HEK293 (cell line): ENCODE results near the gene EEFSEC.

Source experiments
- CTCF ChIA-PET: fragments of 350-600 bp; formaldehyde crosslinking; extraction: SDS; loops from one replicate; lab custom pipeline; 2021; ENCODE audit warnings: antibody characterized with exemption; lab: Yijun Ruan, JAX
- POLR2A ChIA-PET: fragments of 300-600 bp; formaldehyde crosslinking; extraction: SDS; loops from one replicate; lab custom pipeline; 2020; ENCODE audit warnings: antibody characterized with exemption, inconsistent platforms; lab: Yijun Ruan, JAX
- H3K27ac ChIP-seq: fragments of 200-500 bp; sonication (Bioruptor generic); 2 replicates; pipeline ENCODE4 v1.5.1; 2014; ENCODE audit warnings: low read depth, low read length, control low read depth, inconsistent platforms; ENCODE audit errors: extremely low read depth
- H3K36me3 ChIP-seq, 2 experiments: fragments of 200-500 bp in 1 of 2; sonication (Bioruptor generic) in 1 of 2; 1 replicate in 1 of 2; 2 replicates in 1 of 2; pipeline ENCODE4 v1.5.1; 2014 to 2017; ENCODE audit warnings: inconsistent platforms in 2 of 2, low read length in 2 of 2; ENCODE audit not compliant: control insufficient read depth in 2 of 2, insufficient read depth in 1 of 2
- H3K4me1 ChIP-seq: fragments of 200-500 bp; sonication (Bioruptor generic); 2 replicates; pipeline ENCODE4 v1.5.1; 2014; ENCODE audit warnings: mild to moderate bottlenecking, low read length, inconsistent platforms; ENCODE audit not compliant: control insufficient read depth, insufficient read depth
- H3K4me3 ChIP-seq: 2 replicates; pipeline ENCODE4 v1.5.1; 2011; ENCODE audit warnings: low read depth, mild to moderate bottlenecking, control low read depth, low read length, moderate library complexity
- H3K9me3 ChIP-seq: fragments of 200-500 bp; sonication (Bioruptor generic); 2 replicates; pipeline ENCODE4 v1.5.1; 2014; ENCODE audit warnings: low read depth, low read length, inconsistent platforms; ENCODE audit not compliant: control insufficient read depth, insufficient read depth
- HOXC10 ChIP-seq: sonication (generic); formaldehyde crosslinking; IDR thresholded peaks from 2 replicates; pipeline ENCODE4 v1.8.1; 2023; ENCODE audit warnings: mild to moderate bottlenecking, missing genetic modification reagents
- REPIN1 ChIP-seq: fragments of 450-650 bp; formaldehyde crosslinking; IDR thresholded peaks from 2 replicates; pipeline ENCODE4 v1.5.1; 2017; ENCODE audit warnings: missing biosample characterization, missing genetic modification characterization, low read depth
- SALL2 ChIP-seq: fragments of 450-650 bp; formaldehyde crosslinking; IDR thresholded peaks from 2 replicates; pipeline ENCODE4 v1.5.0; 2017; ENCODE audit warnings: missing biosample characterization, mild to moderate bottlenecking, missing genetic modification characterization, borderline replicate concordance
- SP2 ChIP-seq: fragments of 450-650 bp; formaldehyde crosslinking; IDR thresholded peaks from 2 replicates; pipeline ENCODE4 v1.5.1; 2016; ENCODE audit warnings: missing biosample characterization, missing genetic modification characterization
- TRIM28 ChIP-seq: IDR thresholded peaks from 2 replicates; pipeline ENCODE4 v1.6.1; 2011; ENCODE audit warnings: low read length, control low read depth, borderline replicate concordance
- YY2 ChIP-seq: fragments of 450-650 bp; formaldehyde crosslinking; IDR thresholded peaks from 2 replicates; pipeline ENCODE4 v1.5.1; 2016; ENCODE audit warnings: missing biosample characterization, missing genetic modification characterization
- ZBTB11 ChIP-seq: fragments of 450-650 bp; formaldehyde crosslinking; conservative IDR thresholded peaks from 2 replicates; pipeline ENCODE4 v1.5.1; 2016; ENCODE audit warnings: low read depth, missing biosample characterization, missing genetic modification characterization
- ZBTB20 ChIP-seq: fragments of 450-650 bp; formaldehyde crosslinking; IDR thresholded peaks from 2 replicates; pipeline ENCODE4 v1.5.1; 2016; ENCODE audit warnings: missing biosample characterization, missing genetic modification characterization
- ZFP41 ChIP-seq: fragments of 450-650 bp; formaldehyde crosslinking; IDR thresholded peaks from 2 replicates; pipeline ENCODE4 v1.5.1; 2016; ENCODE audit warnings: missing biosample characterization, missing genetic modification characterization, borderline replicate concordance
- ZNF148 ChIP-seq: fragments of 450-650 bp; formaldehyde crosslinking; IDR thresholded peaks from 2 replicates; pipeline ENCODE4 v1.5.0; 2017; ENCODE audit warnings: missing biosample characterization, missing genetic modification characterization, borderline replicate concordance
- ZNF280D ChIP-seq: fragments of 450-650 bp; formaldehyde crosslinking; IDR thresholded peaks from 2 replicates; pipeline ENCODE4 v1.5.1; 2016; ENCODE audit warnings: missing biosample characterization, missing genetic modification characterization
- ZNF560 ChIP-seq: fragments of 450-650 bp; formaldehyde crosslinking; IDR thresholded peaks from 2 replicates; pipeline ENCODE4 v1.5.1; 2017; ENCODE audit warnings: missing biosample characterization, missing genetic modification characterization, borderline replicate concordance
- ZNF561 ChIP-seq: fragments of 450-650 bp; IDR thresholded peaks from 2 replicates; pipeline ENCODE4 v1.5.1; 2018; ENCODE audit warnings: missing biosample characterization, missing genetic modification characterization, borderline replicate concordance
- ZNF621 ChIP-seq: fragments of 450-650 bp; formaldehyde crosslinking; IDR thresholded peaks from 2 replicates; pipeline ENCODE4 v1.5.1; 2017; ENCODE audit warnings: missing biosample characterization, missing genetic modification characterization
- ZNF645 ChIP-seq: fragments of 450-650 bp; formaldehyde crosslinking; IDR thresholded peaks from 2 replicates; pipeline ENCODE4; 2016; ENCODE audit warnings: missing biosample characterization, missing genetic modification characterization
- ZNF654 ChIP-seq: fragments of 450-650 bp; formaldehyde crosslinking; IDR thresholded peaks from 2 replicates; pipeline ENCODE4 v1.5.1; 2016; ENCODE audit warnings: low read depth, missing biosample characterization, missing genetic modification characterization
- ZNF707 ChIP-seq: fragments of 450-650 bp; formaldehyde crosslinking; IDR thresholded peaks from 2 replicates; pipeline ENCODE4 v1.5.1; 2016; ENCODE audit warnings: missing biosample characterization, missing genetic modification characterization
- ZNF791 ChIP-seq: fragments of 450-650 bp; formaldehyde crosslinking; IDR thresholded peaks from 2 replicates; pipeline ENCODE4 v1.5.1; 2016; ENCODE audit warnings: missing biosample characterization, missing genetic modification characterization

Gene EEFSEC

GRCh38 chr3:128199110-128199509 lies 45.8 kb downstream of the EEFSEC start:
- Histone ChIP-seq H3K4me1 (no peaks in the 10 kb centered on the region), H3K36me3 (no peaks in the 10 kb centered on the region)
- CTCF ChIA-PET = interaction anchor here (0.7 kb wide), 1 partner anchor 16 kb away, joined by 3 read pairs; no protein-coding TSS in a partner anchor
- no peak for TF ChIP-seq HOXC10 (CRISPR knock-in tag)
- no peak for TF ChIP-seq ZBTB11 (tag by site-specific recombination)
- TF ChIP-seq ZBTB20 (tag by site-specific recombination) = no peak
- no peak for TF ChIP-seq ZNF621
- TF ChIP-seq SALL2 (tag by site-specific recombination) = no peak
- TF ChIP-seq ZNF560 (tag by site-specific recombination) = no peak
- no peak for TF ChIP-seq TRIM28
- no peak for TF ChIP-seq ZNF791 (tag by site-specific recombination)
- no peak for TF ChIP-seq ZNF645 (tag by site-specific recombination)
- no peak for TF ChIP-seq ZNF280D (tag by site-specific recombination)
- TF ChIP-seq ZNF561 (tag by site-specific recombination) = no peak
- no peak for TF ChIP-seq SP2 (tag by site-specific recombination)
- no peak for TF ChIP-seq REPIN1 (tag by site-specific recombination)
- TF ChIP-seq YY2 (tag by site-specific recombination) = no peak
- TF ChIP-seq ZNF148 (tag by site-specific recombination) = no peak
- no peak for TF ChIP-seq ZFP41 (tag by site-specific recombination)
- TF ChIP-seq ZNF654 (tag by site-specific recombination) = no peak
- no peak for TF ChIP-seq ZNF707 (tag by site-specific recombination)
- TF ChIP-seq, all 188 proteins: peak for 0
- no peaks in the 10 kb centered on the region for H3K9me3 ChIP-seq
- no peak overlapping the region for H3K4me3 ChIP-seq
- POLR2A ChIA-PET = no interaction called here
- no peak overlapping the region for H3K27ac ChIP-seq
